GM19395 (cell line): Measurements from ENCODE around the gene NCAPD3.
"Not testable (repeated sequence)": the region's sequence is repeated elsewhere in the genome, so short reads cannot be mapped to it uniquely, and the experiment has no call there.

ENCODE experiments used
- ATAC-seq: cut with Tn5 transposase; IDR thresholded peaks from one replicate; pipeline ENCODE4 v1.9.1; 2021; ENCODE audit warnings: mild to moderate bottlenecking, moderate library complexity; ENCODE audit not compliant: unreplicated experiment

Gene NCAPD3

DNA sequence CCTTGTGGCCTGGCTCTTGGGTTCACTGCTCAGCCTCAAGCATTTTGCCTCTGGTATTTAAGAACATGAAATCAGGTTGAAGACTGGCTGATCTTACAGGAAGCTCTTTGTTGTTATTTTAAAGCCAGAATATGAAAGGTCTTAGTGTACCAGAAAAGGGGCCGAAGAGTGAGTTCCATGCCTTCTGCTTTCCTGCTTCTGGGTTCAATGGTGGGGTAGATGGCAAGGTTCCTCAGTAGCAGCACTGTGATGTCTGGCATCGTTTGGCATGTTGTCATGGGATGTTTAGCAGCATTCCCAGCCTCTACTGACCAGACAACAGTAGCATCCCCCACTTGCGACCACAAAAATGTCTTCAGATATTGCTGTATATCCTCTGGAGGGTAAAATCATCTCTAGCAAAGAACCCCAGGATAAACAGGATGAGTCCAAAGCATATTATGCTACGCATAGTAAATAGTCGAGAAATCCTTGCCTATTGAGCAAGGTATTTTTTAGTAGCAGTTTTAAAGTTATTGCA, 3.1 kb upstream of the NCAPD3 start:
- ATAC-seq: no peak

DNA sequence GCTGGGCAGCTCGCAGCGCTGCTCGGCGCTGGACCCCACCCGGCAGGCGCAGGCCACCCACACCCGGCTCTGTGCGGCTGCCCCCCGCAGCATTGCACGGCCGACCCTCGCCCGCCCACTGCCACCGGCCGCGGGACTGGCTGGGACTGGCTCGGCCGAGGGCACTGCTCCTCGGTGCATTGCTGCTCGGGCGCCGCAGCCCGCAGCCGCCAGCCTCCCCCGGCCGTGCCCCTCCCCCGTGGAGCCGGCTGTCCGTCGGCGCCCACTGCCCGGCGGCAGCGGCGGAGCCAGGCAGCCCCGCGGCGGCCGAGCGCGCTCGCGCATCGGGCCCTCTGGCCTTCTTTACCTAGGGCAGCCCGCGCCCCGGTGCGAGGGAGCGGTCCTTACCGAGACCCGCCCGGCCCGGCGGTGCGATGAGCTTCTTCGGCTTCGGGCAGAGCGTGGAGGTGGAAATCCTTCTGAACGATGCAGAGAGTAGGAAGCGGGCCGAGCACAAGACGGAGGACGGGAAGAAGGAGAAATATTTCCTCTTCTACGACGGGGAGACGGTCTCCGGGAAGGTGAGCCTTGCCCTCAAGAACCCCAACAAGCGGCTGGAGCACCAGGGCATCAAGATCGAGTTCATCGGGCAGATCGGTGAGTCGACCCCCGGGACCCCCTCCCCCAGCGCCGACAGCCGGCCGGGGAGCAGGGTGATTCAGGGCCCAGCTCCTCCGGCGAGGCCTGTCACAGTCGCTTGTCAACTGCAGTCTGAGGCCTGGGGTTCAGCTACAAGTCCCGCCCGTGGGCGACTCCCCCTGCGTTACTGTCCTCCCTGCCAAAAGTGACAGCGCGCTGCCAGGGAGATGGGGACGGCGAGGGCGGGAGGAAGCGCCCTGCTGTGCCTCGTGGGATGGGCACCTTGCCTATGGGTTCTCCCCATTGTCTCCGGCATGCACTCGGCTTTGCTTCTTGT, 1.2 kb upstream of the NCAPD3 start:
- peak; percentile 19 for ATAC-seq

DNA sequence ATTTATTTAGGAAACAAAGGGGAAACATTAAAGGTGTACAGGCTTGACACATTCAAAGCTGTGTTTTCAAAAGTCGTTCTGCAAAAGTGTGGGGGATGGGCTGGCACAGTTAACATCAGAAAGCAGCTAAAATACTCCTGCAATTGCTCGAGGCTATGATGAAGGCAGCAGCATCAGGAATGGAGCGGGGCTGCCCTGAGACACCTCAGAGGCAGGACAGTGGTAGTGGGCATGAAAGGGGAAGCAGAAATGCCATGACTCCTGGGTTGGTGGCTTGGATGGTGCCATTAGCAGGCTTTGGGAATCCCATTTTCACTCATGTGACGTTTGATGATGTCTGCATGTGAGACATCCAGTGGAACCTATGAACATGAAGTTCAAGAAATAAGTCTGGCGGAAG, 646 bp downstream of the NCAPD3 start:
- ATAC-seq: no peak

DNA sequence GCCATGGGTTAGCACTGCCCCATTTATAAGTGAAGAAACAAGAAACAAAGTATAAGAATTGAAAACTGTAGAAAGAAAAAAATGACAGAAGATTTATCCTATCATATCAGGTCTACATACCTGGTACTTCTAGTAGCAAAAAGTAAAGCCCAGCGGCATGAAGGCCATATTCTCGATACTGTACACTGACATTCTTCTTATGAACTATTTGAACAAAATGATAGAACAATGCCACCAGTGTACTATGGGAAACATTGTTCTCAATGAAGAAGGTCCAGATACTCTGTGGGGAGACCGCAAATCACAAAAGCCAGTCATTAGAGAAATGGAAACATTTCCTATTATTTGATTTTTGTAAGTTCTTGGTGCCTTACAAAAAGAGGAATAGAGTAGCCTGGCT, 7.0 kb downstream of the NCAPD3 start:
- no peak for ATAC-seq

DNA sequence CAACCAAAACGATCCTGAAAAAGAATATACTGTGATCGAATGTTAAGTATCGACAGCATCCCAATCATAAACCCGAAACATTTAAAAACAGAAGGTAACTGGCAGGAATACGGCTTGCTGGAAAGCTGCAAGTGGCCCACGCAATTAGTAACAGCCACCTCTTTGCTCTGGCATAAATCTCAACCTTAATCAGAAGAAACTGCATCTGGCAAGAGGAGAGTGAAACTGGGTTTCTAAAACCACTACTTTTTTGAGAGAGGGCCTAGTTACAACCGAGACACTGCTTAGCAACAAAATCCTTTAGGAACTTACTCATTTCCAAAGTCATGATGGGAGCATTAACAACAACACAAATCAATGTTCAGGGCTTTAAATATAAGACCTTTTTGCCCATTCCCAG, 7.9 kb downstream of the NCAPD3 start:
- ATAC-seq: no peak

DNA sequence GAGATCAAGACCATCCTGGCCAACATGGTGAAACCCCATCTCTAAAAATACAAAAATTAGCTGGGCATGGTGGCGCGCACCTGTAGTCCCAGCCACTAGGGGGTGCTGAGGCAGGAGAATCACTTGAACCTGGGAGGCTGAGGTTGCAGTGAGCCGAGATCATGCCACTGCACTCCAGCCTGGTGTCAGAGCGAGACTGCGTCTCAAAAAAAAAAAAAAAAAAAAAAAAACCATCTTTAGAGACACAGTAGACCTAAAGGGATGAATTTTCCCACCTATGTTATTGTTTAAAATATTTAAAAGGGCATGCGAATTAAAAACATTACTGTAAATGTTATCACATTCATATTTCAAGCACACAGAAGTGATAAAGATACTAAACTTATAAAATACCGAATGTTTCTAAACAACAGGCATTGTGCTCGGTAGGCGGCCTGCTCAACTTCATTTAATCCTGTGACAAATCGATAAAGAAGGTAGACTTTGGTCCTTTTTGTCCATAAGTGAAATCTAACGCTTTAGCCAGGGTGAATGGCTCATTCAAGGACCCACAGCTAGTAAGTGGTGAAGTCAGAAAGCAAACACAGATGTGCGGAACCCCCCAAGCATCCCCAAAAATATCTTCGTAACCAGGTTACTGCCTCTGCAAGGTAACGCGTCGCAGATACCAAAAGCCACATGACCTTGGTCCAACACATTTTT, 16.1 kb downstream of the NCAPD3 start:
- ATAC-seq: no peak

DNA sequence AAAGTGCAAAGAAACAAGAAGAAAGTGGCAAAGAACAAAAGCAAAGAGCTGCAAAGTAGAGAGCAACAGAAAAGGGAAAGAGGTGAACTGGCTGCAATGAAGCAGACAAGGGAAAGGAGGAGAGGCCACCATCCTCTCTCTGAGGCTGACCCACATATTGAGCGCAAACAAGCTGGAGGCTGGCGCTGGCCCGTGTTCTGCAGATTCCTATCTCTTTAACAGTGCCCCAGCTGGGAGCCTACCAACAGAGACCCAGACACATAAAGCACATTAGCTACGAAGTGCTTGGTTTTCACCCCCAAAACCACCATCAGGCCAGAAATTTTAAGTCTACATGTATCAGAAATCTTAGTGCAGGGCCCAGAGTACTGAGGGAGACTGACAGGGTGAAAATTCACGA, 17.6 kb downstream of the NCAPD3 start:
- no peak for ATAC-seq

DNA sequence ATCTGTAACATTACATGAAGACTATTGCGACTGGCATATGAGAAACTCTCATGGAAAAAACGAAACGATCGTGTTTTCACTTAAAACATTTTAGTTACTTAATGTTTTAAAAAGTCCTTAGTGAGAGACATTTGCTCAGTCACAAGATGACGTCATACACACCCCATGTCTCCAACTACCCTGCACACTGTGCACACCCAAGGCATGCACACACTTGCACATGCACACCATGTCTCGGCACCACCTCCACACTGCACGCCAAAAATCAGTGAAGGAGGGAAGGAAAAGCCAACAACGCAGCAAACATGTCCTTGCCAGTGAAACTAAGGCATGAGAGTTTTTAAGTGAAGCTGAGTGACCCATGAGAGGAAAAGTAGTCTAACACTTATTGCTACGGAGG, 18.0 kb downstream of the NCAPD3 start:
- no peak for ATAC-seq

DNA sequence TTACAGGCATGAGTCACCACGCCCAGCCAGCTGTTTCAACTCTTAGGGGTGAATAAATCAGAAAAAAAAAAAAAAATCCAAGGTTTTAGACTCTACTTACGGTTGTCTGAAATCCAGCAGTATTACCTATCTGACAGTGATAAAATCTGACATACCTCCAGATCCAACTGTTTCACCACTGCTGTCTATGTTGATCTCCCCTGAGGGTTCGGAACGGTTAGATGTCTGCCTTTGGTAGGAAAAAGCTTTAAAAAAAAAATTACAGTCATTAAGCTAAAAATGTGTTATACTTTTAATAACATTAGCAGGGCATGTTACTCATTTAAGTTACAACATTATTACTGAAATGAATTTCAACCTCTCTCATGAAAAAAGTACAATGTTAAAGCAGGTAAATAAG, 21.1 kb downstream of the NCAPD3 start:
- ATAC-seq: no peak

DNA sequence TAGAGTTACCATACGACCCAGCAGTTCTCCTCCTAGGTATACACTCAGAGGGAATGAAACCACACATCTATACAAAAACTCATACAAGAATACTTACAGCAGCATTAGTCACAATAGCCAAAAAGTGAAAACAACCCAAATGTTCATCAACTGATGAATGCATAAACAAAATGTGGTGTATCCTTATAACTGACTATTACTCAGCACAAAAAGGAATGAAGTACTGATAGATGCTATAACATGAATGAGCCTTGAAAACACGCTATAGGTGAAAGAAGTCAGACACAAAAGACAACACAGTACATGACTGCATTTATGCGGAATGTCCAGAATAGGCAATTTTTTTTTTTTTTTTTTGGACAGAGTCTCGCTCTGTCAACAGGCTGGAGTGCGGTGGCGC, 23.1 kb downstream of the NCAPD3 start:
- ATAC-seq: no peak

DNA sequence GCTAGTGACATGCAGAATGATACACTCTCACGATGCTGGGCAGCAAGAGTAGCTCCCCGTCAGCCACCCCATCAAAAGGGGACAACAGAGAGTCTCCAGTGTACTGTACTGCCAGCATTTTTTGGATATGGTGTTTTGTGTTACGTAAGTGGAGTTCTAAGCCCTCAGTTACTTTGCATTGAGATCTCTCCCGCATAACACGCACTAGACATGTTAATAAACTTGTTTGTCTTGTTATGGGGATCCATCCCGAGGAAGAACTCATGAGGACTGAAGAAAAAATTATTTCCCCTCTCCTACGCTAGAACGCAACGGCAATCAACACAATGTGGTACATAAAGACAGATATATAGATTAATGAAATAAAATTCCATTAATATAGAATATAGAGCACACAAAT, 24.2 kb downstream of the NCAPD3 start:
- no peak for ATAC-seq

DNA sequence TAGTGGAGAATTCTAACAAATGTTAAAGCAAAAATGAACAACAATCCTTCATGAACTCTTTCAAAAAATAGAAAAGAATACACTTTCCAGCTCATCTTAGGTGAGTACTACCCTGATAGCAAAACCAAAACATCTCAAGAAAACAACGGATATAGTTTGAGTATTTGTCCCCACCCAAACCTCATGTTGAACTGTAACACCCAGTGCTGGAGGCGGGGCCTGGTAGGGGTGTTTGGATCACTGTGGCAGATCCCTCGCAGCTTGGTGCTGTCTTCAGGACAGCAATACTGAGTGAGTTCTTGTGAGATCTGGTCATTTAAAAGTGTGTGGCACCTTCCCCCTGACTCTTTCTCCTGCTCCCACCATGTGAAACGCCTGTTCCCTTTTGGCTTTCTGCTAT, 27.0 kb downstream of the NCAPD3 start:
- no peak for ATAC-seq

DNA sequence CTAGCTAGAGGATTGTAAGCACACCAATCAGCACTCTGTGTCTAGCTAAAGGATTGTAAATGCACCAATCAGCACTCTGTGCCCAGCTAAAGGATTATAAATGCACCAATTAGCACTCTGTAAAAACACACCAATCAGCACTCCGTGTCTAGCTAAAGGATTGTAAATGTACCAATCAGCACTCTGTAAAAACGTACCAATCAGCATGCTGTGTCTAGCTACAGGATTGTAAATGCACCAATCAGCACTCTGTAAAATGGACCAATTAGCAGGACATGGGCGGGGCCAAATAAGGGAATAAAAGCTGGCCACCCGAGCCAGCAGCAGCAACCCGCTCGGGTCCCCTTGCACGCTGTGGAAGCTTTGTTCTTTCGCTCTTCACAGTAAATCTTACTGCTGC, 35.7 kb downstream of the NCAPD3 start:
- ATAC-seq: not testable (repeated sequence)

DNA sequence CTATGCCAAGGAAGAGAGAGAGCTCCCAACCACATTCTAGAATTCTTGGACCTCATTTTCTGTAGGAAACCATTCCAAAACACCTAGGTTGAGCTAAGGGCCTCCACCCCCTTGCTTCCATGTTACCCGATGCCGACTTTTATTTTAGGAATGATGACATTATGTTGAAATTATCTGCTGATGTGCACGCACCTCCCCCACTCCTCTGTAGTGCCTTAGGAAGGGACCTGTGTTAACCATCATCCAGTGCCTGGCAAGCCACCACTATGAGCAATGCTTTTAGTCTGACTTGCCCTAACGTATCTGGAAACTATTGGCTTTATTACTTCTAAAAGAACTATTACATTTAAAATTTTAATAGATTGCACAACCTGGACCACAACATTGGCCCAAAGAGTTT, 42.1 kb downstream of the NCAPD3 start:
- no peak for ATAC-seq

DNA sequence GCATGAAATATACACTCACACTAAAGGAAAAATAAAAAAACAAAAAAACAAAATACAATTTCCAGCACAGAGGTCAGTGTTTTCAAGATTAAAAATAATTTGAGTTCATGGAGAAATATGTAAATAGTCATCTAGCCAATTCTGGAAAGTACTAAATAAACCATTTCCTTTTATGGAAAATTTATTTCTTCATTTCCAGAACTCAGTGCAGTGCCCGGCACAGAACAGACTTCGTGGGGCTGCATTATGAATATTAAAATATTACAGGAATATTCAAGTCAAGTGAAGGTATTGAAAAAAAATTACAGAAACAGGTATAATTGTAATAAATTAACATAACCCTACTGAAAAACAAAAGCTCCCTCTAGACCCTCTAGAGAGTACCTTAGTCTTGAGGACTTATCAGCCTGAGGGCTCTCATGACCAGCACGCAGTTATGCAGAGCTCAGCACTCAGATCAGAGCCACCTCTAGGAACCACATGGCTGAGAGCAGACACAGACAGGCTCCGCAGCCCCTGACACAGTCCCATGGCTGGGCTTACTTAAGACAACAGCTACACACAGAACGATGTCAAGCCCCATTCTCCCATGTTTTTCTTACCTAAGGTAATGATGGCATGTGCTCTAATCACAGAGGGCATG, 45.6 kb downstream of the NCAPD3 start:
- ATAC-seq: no peak

DNA sequence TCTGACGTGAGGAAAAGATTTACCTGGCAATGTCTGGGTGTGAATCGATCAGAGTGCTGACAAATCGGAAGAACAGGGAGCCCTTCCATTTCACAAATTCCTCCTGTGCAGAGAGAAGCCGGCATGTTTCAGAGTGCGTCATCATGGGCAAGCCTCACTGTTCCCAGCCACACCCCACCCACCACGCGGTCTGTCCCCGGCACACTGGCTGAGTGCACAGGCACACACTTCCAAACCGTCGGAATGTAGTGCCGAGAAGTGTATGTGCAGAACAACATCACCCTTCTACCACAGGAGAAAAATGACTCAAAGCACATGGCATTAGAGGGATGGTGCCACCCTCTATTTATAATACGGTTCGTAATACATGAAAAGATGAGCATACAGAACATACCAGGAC, 47.5 kb downstream of the NCAPD3 start:
- no peak for ATAC-seq

DNA sequence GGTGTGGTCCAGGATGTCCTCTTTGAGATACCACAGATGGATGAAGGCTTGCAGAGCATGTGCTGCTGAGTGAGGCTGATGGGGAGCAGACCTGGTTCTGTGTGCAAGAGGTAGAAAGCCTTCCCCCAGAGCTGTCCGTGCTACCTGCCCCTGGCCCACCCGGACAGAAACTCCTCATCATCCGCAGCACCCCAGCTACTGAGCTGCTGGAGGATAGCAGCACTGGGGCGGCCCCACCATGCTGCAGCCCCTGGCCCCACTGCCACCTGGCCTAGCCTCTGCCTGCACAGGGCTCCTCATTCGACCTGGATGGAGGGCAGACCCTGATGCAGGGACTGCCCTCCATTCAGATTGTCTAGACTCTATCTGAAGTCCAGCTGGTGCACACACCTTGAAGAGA, 50.5 kb downstream of the NCAPD3 start:
- no peak for ATAC-seq

DNA sequence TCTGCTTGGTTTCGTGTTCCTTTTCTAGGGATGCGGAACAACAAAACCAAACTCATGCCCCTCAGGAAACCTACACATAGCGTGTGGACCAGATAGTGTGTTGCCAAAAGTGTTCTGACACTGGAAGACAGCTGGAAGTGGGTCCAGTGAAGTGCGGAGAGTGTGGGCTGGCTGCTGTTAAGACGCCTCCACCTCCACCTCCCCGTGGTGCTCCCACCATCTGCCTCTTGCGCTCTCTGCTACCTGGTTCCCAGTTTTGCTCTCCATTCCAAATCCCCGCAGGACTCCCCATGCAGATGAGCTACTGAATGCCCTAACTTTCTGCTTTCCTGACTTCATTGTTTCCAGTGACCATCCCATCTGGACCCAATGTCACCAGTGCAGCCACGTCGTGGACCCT, 51.8 kb downstream of the NCAPD3 start:
- no peak for ATAC-seq

DNA sequence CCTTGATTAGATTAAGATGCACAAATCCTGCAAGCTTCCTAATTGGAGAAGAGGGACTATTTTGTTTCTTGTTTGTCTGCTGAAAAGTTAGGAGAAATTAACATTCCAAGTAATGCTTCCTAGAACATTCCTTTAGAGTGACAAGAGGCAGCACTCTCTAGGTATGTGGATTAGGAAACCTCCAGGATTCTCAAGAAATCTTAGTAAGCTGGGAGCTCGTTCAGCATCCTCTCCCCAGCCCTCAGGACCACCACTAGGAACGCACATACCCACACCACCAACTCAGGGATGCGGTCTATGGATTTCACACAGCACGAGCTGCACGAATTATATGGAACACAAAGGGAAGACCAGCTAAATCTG, 52.9 kb downstream of the NCAPD3 start:
- no peak for ATAC-seq

DNA sequence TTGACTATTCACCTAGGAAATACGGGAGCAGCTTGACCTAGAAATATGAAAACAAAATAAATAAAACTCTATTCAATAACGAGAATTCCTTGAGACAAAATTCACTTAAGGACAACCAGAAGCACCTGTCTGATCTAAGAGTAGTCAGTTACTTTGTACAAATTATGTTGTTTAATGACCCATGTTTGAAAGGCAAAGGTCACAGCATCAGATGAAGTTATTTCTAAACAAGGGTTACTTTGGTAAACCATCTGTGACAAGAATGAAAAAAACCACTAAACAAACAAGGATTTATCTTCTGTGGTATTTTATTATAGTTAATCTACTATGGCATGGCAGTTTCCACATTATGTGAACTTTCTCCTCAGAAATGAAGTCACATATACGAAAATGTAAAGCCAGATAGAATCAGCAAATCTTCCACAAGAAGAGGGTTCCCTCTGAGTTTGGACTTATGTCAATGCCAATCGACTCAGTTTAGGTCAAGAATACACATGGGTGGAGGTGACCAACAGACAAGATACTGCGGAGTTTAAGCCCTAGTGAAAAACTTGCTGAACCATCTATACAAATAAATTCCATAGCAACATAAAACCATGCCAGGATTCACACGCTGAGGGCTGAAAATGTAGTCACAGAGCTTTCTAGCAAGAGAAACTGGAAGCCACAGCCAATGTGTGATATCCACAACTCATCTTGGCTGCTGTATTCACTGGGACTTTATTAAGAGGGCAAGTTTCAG, 53.4 kb downstream of the NCAPD3 start:
- ATAC-seq: no peak
